HG03066 (cell line): ENCODE measurements around the gene IGFBP4.

Source experiments
- ATAC-seq: cut with Tn5 transposase; IDR thresholded peaks from one replicate; pipeline ENCODE4 v1.9.1; 2021; ENCODE audit warnings: low read depth; ENCODE audit not compliant: unreplicated experiment

IGFBP4 gene

DNA sequence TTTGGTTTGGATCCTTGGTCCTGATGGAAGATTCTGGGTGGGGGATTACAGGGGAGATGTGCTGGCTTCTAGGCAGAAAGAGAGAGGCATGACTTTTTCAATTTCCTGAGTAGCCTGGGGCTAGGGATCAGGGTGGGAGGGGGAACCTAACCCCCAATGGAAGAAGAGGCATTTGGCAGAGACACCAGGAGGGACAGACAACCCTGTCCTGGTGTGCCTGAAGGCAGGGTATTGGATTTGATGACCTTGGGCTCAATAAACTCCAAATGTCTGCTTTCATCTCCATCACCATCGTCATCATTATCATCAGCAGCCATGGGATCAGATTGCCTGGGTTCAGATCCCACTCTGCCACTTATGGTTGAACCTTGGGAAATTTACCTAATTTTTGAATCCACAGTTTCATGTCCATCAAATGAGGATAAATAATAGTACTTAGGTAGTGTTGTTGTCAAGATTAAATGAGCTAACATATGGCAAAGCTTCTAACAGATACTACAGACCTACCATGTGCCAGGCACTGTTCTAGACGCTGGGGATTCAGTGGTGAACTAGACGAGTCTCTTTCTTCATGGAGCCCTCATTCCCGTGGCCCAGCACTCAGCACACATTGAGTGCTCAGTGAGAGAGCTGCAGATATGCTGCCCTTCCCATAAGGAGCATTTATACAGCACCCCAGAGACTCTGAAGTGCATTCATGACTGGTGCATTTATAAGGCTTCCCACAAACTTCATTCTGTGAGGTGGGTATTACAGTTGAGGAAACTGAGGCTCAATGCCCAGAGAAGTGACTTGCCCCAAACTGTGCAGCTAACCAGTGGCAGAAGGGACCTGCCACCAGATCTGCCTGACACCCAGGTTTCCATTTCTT lies 26.8 kb downstream of the IGFBP4 start:
- ATAC-seq, result no peak

DNA sequence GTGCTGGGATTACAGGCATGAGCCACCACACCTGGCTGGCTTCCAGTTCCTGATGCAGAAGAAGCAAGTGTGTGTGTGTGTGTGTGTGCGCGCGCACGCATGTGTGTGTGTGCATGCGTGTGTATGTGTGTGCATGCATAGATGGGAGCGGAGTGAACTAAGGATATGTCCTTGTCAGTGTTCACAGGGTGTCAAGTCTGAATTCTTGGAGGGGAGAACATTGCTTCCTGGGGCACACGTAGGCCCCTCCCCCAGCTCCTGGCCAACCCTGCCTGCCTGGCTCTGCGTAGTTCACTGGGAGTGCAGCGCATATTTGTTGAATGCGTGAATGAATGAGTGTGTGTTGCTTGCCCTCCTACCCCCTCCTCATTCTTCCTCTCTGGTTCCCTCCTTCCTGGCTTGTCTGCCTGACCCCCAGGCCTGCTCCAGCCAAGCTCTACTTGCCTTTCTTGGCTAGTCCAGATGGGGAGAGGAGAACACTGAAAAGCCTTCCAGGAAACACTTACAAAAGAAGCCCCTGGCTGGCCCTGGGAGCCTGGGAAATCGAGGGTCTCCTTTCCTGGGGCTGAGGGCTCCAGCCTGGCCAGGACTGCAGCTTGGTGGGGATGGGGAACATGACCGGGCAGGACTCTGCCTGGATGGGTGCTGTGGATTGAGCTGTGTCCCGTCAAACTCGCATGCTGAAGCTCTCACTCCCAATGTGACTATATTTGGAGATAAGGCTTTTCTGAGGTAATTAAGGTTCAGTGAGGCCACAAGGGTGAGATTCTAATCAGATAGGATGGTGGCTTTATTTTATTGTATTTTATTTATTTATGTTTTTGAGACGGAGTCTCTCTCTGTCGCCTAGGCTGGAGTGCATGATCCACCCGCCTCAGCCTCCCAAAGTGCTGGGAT lies 27.9 kb downstream of the IGFBP4 start:
- no peak for ATAC-seq

DNA sequence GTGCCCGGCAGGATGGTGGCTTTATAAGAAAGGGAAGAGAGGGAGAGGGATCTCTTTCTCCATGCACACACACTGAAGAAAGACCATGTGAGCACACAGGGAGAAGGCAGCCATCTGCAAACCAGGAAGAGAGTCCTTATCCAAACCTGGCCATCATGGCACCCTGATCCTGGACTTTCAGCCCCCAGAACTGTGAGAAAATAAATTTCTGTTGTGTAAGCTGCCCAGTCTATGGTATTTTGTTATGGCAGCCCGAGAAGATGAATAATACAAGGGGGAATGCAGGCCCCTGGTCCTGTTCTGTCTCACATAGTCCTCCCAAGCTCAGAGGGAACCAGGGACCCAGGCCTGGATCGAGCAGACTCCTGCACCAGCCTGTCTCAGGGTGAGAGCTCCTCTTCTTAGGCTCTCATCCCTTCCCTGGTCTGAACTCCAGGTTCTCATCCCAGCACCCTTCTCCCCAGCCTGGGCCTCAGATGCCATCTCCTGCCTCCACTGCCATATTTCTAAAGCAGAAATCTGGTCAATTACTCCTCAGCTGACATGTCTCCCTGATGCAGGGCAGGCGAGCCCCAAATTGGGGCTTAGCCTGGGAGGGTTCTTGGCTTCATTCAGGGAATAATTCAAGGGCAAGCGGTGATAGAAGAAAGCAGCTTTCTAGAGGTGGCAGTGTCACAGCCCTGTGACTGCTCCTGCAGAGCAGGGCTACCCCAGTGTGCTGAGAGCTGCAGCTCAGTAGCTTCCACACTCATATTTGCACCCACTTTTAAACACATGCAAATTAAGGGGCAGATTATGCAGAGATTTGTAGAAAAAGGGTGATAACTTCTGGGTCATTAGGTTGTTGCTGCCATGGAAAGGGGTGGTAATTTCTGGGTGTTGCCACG lies 28.8 kb downstream of the IGFBP4 start:
- no peak for ATAC-seq

DNA sequence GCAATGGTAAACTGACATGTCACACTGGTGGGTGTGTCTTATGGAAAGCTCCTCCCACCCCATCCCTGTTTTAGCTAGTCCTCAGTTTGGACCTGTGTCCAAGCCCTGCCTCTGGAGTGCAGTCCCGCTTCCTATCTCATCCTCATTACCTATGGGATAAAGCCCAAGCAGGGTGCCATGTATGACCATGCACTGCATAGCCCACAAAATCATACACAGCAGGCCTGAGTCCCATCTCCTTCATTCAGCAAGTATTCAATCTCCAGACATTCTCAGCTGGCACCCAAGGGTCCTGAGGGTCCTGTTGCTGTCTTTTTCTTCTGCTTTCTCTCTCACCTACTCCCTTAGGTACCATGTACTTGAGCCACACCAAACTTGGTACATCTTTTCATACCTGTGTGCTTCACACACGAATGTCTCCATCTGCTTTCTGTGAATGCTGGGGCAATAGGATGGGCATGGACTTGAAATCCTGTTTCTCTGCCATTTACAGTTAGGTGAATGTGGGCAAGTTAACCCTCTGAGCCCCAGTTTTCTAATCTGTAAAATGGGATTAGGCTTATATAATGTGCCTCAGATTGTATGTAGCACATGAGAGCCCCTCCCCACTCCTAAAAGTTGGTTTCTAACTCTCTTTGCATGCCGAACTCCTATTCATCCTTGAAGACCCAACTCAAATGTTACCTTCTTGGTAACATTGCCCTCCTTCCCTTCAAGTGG lies 29.6 kb downstream of the IGFBP4 start:
- no peak for ATAC-seq

DNA sequence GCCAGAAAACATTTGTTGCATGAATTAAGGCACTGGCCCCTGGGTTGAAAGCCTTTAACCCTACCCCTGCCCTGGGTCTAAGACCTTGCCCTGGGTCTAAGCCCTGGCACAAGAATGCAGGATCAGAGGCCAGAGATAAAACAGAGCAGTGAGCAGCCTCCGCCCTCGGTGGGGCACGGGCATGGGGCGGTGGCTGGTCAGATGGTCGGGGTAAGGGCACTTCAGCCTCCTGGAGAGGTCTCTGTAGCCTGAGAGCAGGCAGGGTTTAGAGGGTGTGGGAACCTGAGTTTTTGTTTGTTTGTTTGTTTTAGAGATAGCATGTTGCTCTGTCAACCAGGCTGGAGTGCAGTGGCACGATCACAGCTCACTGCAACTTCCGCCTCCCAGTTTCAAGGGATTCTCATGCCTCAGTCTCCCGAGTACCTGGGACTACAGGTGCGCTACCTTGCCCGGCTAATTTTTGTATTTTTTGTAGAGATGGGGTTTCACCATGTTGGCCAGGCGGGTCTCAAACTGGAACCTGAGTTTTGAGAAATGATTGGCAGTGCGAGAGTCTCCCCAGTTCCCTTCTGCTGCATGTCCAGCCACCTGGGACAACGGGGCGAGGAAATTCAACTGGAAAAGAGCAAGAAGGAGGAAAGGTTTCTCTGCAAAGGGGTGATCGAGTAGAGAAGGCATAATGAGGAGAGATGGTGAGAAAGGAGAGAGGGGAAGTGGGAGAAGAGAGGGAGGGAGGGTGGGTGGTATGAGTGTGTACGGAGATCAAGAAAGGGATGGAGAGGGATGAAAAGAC lies 30.5 kb downstream of the IGFBP4 start:
- no peak for ATAC-seq

DNA sequence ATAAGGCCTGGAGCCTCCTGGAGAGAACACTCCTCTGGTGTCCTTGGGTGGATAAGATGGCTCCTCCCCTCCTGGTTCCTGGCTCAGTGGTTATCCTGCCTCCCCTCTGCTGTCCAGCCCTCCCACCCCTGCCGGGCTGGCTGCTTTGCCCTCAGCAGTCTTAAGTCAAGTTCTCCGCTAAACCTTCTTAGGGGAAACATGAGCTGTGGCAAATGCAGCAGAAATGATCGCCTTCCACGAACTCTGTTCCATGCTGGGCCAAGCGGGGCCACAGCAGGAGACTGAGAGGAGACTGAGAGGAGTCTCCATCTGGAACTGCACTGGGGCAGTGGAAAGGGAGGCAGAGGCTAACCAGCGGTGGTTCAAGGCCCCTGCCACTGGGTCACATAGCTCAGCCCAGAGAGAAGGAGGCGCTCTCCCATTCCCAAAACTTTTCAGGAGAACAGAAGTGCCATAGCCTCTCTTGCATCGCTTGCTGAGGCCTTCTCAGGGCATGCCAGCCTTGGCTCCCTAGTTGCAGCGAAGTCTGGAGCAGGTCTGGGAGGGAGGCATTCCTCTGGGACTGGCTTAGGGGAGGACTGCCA lies 31.3 kb downstream of the IGFBP4 start:
- ATAC-seq, result no peak

DNA sequence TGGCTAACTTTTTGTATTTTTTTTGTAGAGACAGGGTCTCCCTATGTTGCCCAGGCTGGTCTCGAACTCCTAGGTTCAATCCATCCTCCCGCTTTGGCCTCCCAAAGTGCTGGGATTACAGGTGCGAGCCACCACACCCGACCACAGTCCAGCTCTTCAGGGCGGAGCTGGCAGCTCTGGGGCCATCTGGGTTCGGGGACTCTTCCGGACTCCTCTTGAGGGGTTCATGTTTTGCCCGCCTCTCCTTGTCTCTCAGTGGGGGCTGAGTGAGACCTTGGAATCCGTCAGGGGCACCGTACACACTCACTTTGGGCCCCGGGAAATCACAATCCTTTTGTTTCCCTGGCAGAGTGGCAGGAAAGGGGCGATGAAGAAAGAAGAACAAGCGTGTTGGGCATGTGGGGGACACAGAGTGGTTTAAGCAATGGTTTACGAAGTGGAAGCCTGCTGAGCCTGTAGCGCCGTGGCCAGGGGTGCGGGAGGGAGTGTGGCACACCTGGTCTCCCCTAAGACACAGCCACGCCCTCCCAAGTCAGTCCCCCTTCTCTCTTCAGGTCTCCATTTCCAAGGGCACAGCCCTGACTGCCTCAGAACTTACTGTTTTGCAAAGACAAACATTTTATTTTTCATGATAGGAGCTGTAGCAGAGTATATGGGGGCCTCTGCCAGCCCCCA lies 32.1 kb downstream of the IGFBP4 start:
- no peak for ATAC-seq

DNA sequence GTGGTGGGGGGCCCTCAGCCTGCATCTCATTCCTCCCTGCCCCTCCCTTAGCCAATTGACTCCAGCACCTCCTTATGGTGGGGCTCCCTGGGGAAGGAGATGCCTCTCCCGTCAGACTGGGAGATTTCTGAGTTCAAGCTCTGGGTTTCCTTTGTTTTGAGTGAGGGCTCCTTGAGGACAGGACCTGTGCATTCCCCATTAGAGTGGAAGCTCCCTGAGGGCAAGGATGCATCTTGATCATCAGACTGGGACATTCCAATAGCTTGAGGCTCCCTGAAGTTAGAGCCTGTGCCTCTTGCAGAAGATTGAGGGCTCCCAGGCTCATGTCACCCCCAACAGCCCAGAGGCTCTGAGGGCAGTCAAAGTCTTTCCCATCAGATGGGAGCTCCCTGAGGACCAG lies 34.5 kb downstream of the IGFBP4 start:
- no peak for ATAC-seq

DNA sequence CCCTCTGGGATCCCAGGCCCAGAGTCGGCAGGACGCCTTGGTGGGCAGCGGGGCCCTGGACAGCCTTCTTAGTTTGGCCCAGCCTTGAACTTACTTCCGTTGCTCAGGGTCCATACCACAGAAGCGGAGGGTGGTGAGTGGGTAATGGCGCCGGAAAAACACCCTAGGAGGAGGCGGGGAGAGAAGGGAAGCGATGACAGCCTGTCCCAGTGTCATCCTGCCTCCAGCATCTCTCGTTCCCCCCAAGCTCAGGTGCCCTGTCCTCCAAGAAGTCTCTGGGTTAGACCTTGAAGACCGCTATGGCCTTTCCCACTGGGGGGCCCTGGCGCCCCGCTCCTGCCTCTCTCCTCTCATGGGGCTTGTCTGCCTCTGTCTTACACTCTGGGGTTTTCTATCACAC lies 35.2 kb downstream of the IGFBP4 start:
- ATAC-seq, result no peak

DNA sequence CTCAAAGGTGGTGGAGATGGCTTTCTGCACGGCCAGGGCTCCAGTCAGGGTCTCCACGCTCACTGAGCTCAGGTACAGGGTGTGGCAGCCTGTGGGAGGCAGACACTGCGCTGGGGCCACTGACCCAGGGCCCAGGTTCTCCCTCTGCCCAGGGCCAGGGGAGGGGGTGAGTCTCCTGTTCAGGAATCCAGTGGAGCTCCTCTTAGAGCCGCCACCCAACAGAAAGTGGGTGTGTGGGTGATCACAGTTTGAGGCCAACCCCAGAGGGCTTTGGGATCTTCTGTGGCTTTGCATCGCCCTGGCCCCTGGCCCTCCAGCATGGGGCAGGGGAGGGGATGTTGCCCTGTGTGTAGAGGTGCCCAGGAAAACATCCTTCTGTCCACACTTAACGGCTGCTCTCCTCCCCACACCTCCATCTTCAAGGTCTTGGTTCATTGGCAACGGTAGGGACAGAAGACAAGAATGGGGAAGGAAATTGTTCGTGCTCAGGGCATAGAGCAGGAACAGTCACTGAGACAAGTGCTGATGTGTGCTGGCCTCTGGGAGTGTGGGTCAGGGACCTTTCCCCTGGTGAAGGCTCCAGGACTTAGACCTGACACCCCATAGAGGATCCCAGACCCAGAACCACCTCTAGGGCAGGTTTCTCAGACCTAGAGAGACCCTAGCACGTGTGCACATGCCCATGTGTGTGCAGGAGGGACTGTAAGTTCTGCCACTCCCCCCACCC lies 36.7 kb downstream of the IGFBP4 start:
- ATAC-seq, result no peak

DNA sequence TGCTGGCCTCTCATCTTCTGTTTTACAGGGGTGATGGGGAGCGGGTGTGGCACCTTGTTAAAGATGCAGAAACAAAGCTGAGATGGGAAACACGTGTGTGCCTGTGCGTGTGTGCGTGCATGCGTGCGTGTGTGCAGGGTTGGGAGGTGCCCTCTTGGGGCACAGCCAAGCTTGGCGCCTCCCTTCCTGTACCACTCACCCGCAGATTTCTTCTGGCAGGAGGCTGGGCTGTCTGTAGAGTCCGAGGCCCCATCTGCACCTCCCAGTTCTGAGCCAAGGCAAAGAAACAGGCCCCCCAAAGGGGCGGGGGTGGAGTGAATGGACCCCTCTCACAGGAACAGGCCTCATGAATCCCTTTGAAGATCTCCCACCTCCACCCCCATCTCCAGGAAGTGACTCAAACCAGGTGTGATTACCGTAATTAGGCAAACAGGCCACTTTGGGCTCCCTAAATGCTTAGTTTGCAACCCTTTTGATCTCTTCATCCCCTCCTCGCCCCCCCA lies 37.3 kb downstream of the IGFBP4 start:
- ATAC-seq, result no peak

DNA sequence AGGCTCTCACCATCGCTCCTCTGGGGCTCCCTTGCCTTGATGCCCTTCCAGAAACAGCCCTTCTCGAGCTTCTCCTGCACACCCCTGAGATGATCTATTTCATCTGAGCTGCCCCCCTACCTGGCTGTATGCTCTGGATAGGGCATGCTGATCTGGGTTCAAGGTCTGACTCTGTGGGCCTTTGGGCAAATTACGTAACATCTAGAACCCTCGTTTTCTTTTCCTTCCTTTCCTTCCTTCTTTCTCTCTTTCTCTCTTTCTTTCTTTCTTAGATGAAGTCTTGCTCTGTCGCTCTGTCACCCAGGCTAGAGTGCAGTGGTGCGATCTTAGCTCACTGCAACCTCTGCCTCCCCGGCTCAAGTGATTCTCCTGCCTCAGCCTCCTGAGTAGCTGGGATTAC lies 37.9 kb downstream of the IGFBP4 start:
- no peak for ATAC-seq

DNA sequence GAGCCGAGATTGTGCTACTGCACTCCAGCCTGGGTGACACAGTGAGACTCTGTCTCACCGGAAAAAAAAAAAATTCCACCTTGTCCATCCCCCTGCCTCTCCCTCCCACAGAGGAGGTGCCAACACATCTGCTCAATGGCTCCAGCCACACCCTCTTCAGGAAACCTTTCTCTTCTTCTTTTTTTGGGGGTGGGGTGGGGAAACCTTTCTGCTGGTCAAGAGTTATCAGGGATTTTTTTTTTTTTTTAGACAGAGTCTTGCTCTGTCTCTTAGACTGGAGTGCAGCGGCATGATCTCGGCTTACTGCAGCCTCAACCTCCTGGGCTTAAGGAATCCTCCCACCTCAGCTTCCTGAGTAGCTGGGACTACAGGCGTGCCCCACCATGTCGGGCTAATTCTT lies 39.5 kb downstream of the IGFBP4 start:
- ATAC-seq, result no peak

DNA sequence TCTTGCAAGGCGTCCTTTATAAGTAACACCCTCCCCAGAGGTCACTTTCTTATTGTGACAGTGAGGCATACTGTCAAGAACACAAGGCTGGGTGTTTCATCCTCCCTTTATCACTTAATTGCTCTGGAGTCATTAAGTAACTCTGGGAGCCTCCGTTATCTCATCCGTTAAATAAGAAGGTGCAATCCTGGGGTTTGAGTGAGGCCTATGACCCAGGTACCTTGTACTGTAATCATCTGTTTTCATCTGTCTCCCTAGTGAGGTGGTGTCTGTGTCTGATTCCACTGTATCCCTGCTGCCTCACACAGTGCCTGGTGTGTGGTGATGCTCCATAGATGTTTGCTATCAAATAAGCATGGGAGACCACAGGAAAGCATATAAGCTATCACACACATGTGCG lies 40.4 kb downstream of the IGFBP4 start:
- ATAC-seq, result no peak

DNA sequence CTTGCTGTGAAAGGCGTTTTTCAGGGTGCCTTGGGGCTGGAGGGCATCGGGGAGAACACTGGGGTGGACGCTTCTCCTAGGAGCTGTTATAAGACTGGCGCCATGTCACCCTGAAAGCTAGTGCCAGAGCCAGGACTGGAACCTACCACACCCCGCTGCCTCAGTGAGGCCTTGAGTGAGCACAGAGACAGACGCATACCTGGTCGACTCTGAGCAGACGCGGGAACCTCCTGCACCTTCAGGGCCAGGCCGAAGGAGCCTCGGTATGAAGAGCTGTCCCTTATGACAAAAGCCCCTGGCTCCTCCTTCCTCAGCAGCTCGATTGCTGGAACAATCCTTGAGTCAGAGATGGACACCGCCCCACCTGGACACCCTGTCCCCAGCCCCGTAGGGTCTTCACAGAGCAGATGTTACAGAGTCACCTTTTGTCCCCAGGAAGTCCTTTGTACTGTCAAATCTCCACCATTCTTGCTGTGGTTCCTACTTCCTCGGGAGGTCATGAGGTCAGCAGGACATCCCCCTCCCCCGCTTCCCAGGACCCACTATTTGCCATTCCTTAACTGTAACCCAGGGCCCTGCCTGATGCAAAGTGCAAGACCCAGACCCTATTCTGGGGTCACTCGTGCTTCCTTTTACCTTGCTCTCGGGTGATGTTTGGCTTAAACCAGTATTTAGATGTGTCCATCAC lies 41.2 kb downstream of the IGFBP4 start:
- ATAC-seq, result no peak

DNA sequence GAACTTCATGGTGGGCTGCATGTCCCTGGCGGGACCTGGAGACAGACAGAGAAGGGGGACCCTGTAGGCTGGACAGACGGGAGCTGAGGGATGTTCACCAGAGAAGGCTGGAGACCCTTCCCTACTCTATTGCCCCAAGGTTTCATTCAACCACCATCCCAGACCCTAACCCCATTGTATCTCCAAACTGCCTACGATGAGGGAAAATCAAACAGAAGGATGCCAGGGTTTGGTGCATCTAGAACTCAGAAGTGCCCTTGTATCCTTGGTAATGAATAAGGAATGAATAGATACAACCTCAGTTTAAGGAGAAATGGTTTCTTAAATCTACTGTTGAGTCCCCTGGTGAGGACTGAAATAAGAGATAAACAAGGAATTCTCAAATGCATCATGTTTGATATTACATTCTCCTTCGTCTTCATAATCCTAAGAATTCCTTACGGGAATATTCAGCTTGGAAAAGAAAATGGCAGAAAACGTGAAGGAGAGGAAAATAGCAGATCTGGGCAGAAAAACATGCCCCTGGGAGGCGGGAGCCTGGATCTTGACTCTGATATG lies 41.8 kb downstream of the IGFBP4 start:
- no peak for ATAC-seq
